GM21515 (cell line): ENCODE results near the gene HLA-DRB1.
"Not testable (repeated sequence)": the region's sequence is repeated elsewhere in the genome, so short reads cannot be mapped to it uniquely, and the experiment has no call there.

ENCODE experiments used
- ATAC-seq: cut with Tn5 transposase; IDR thresholded peaks from one replicate; pipeline ENCODE4 v1.9.1; 2021; ENCODE audit not compliant: unreplicated experiment

HLA-DRB1 gene

GRCh38 chr6:32609731-32610640, 20.3 kb upstream of the HLA-DRB1 start:
- ATAC-seq = peak; percentile 91

GRCh38 chr6:32609391-32609730, 19.7 kb upstream of the HLA-DRB1 start:
- ATAC-seq = peak; percentile 8

- no peak for ATAC-seq
Observed at GRCh38 chr6:32608362-32608761, 18.7 kb upstream of the HLA-DRB1 start.

GRCh38 chr6:32607988-32608298, 18.3 kb upstream of the HLA-DRB1 start:
- no peak for ATAC-seq

DNA sequence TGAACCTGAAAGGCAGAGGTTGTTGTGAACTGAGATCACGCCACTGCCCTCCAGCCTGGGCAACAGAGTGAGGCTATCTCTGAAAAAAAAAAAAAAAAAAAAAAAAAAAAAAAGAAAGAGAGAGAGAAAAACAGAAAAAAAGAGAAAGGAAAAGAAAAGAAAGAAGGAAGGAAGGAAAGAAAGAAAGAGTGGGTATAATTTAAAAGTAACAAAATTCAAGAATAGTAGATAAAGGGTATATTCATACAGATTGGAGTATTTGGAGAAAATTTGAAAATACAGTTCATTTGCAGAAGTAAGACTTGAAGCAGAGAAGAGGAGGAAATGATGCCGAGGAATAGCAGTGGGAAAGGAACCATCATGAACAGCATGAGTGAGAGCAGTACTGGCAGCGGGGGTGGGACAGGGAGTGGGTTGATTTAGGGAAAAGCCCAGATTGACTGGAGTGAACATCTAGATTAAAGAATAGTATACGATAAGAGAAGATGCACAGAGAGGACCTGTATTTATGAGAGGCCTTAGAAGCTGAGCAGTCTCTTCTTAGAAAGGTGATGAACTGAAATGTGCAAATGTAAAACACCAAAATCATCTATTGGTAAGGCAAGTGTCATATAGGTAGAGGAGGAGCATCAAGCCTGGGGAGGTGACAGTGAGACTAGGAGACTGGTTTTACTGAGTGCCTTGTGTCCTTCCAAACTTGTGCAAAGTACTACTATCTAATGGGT, 17.8 kb upstream of the HLA-DRB1 start:
- no peak for ATAC-seq

- ATAC-seq = no peak
Observed at GRCh38 chr6:32604434-32604877, 14.8 kb upstream of the HLA-DRB1 start.

DNA sequence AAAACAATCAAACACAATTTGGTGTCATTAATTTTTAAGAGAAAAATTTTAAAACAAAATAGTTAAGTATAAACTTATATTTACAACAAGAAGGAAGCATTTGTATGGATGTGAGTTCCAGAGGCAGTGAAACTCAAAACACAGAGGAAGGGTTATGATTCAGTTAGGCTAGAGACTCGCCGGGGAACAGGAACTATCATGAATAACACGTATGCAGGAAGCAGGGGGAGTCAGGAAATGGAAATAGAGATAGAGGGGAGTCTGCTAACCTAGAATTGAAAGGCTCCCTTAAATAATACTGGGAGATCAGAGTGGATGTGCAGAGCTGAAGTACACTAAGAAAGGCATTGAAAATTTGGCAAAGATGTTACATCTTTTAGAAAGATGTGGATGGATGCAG, 14.2 kb upstream of the HLA-DRB1 start:
- ATAC-seq = no peak

GRCh38 chr6:32603222-32603621, 13.6 kb upstream of the HLA-DRB1 start:
- no peak for ATAC-seq

- no peak for ATAC-seq
Observed at GRCh38 chr6:32602383-32602782, 12.7 kb upstream of the HLA-DRB1 start.

- no peak for ATAC-seq
Observed at GRCh38 chr6:32597024-32597423, 7.4 kb upstream of the HLA-DRB1 start.

DNA sequence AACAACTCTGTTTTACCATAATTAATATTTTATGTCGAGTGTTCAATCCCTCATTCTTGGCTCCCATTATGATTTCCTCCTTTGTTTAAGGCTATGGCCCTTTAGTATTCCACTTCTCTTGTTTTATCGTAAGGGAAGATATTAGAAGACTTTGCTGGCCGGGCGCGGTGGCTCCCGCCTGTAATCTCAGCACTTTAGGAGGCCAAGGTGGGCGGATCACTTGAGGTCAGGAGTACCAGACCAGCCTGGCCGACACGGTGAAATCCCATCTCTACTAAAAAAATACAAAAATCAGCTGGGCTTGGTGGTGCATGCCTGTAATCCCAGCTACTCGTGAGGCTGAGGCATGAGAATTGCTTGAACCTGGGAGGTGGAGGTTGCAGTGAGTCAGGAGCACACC, 1.1 kb upstream of the HLA-DRB1 start:
- ATAC-seq = not testable (repeated sequence)

- ATAC-seq = no peak
Observed at GRCh38 chr6:32588156-32588555, 1.5 kb downstream of the HLA-DRB1 start.

GRCh38 chr6:32583527-32583898, 6.1 kb downstream of the HLA-DRB1 start:
- ATAC-seq = no peak

- ATAC-seq = no peak
Observed at GRCh38 chr6:32581315-32582095, 8.1 kb downstream of the HLA-DRB1 start.

GRCh38 chr6:32580593-32580992, 9.1 kb downstream of the HLA-DRB1 start:
- ATAC-seq = no peak

DNA sequence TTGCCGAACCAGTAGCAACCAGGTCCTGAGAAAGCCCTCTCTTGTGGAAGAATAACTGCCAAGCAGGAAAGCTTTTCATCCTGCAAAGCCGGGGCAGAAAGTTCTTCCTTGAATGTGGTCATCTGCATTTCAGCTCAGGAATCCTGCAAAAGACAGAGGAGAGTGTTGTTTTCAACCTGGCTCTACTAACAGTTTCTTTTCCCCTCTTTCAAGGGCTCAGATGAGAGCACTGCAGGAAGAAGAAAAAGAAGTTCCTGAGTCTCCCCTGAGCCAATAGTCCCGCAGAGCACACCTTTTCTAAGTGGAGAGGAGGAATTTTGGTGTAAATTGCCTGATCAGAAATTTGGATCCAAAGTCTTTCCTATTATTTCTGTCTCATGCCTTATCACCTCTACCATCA, 10.7 kb downstream of the HLA-DRB1 start:
- no peak for ATAC-seq

DNA sequence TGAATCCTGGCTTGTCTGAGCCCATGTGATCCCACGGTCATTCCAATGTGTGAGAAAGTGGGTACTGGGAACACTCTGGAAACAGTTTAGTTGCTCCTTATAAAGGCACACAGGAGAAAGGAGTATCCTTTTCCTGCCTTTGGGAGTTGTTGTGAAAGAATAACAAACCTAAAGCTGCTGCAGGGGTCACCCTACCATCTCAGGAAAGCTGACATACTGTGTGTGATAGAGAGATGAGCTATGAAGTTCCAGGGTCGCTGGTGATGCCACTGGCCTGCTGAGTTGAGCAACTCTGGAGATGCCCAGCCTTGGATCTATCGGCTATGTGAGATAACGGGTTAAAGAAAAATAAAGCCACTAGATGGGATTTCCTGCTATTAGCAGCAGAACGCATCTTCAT, 12.2 kb downstream of the HLA-DRB1 start:
- not testable (repeated sequence) for ATAC-seq

- ATAC-seq = no peak
Observed at GRCh38 chr6:32576250-32576649, 13.4 kb downstream of the HLA-DRB1 start.

DNA sequence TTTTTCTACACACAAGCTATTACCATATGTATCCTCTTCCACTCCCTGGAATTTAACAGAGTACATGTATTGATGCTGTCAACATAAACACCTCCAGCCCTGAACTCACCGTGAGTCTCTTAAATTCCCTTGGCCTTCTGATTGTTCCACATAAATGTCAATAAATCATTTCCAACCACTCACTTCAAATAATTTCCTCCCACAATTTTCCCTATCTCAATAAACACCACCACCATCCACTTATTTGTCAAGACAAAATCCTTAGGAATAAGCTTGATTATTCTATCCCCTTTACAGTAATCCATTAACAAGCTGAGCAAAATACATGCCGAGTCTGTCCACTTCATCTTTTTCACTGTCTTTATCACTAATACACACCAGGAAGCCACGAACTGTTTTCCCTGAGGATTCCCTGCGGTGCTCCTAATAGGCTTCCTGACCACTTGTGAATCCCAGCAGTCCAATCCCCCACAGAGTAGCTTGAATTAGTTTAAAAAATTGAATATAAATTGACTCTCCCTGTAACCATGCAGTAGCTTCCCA, 19.2 kb downstream of the HLA-DRB1 start:
- no peak for ATAC-seq

- ATAC-seq = no peak
Observed at GRCh38 chr6:32568561-32568960, 21.1 kb downstream of the HLA-DRB1 start.

DNA sequence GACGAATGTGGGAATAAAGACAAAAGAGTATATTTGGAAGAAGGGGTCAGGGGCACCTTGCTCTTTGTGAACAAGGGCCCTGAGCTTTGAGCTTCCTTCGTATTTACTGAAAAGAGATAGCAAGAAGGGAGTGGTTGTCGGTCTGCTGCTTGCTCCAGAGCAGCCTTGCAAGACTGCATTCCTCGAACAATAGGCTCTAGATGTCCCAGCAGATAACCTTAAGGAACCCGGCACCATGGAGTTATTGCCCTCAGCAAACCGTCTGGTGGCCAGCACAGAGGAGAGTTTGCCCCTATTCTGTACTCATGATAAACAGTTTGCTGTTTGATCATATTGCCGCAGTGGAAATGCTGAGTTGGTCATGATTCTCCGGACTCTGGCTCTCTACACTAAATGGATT, 22.7 kb downstream of the HLA-DRB1 start:
- no peak for ATAC-seq
